Cardiac muscle cell (in vitro differentiated cells and primary cell): ENCODE results near the gene DNAH8. TPM values are rescaled to one million over a fixed set of nuclear protein-coding genes. Genes with fewer than 3 reads are reported as not detected.

ENCODE experiments used
- DNase-seq, 2 donors: peaks; one replicate each; pipeline versions ENCODE4 v3.0.0 to v3.0.0-alpha.2; 2010 to 2017; ENCODE audit warnings: low read depth in 1 of 2, low spot score in 1 of 2
- H3K27ac ChIP-seq: fragments of 200-600 bp; sonication (generic); 2 replicates; pipeline ENCODE4 v1.5.1; 2016
- H3K27me3 ChIP-seq: fragments of 200-600 bp; sonication (generic); 2 replicates; pipeline ENCODE4 v1.6.0; 2016; ENCODE audit warnings: control low read depth
- H3K36me3 ChIP-seq: fragments of 200-600 bp; sonication (generic); 2 replicates; pipeline ENCODE4 v1.5.1; 2016; ENCODE audit warnings: control low read depth
- H3K4me1 ChIP-seq: fragments of 200-600 bp; sonication (generic); 2 replicates; pipeline ENCODE4 v1.8.1; 2017; ENCODE audit warnings: low read depth, mild to moderate bottlenecking, mixed run types
- H3K4me3 ChIP-seq: fragments of 200-600 bp; sonication (generic); 2 replicates; pipeline ENCODE4 v1.5.1; 2016; ENCODE audit warnings: mild to moderate bottlenecking
- H3K9me3 ChIP-seq: fragments of 200-600 bp; sonication (generic); 2 replicates; pipeline ENCODE4 v1.5.1; 2017; ENCODE audit warnings: low read depth, mild to moderate bottlenecking, control low read depth
- CTCF ChIP-seq: IDR thresholded peaks from 2 replicates; pipeline ENCODE4 v1.5.1; 2012; ENCODE audit warnings: low read depth, mild to moderate bottlenecking, low read length
- polyA plus RNA-seq: library from polyadenylated mRNA; unstranded; fragments of >200 nt; fragmentation: Nextera tagmentation; extraction: Ambion mirVana; gene quantifications from 2 replicates; pipeline ENCODE4 v1.2.1, GENCODE V29; 2016
- total RNA-seq: library from RNA; depleted of rRNA; stranded (reverse); fragments of >200 nt; gene quantifications from 2 replicates; pipeline ENCODE4 v1.2.3, GENCODE V29; 2016

Gene DNAH8
- total and polyA plus RNA-seq, 2 experiments from 2014 or later: not detected

DNA sequence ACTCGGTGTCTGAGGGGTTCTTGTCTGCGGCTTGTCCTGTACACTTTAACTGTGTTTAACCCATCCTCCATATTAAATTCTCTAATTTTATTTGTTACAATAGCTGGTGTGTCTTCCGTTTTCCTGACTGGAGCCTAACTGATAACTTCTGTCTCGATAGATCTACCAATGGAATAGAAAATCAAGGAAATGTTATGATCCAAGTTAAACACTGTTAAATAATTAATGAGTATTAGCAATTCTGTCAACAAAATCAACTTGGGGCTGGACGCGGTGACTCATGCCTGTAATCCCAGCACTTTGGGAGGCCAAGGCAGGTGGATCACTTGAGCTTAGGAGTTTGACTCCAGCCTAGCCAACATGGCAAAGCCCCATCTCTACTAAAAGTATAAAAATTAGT lies 81.7 kb downstream of the DNAH8 start:
- Histone ChIP-seq H3K36me3 (no peaks in the 10 kb centered on the region), H3K27ac (no peak overlapping the region), H3K4me3 (no peak overlapping the region), H3K27me3 (no peaks in the 10 kb centered on the region), H3K4me1 (no peaks in the 10 kb centered on the region), H3K9me3 (no peaks in the 10 kb centered on the region)
- DNase-seq: no peak
- no peak for TF ChIP-seq CTCF

GRCh38 chr6:38797391-38797790 lies 82.3 kb downstream of the DNAH8 start:
- no peak for DNase-seq
- no peak for TF ChIP-seq CTCF
- H3K27ac ChIP-seq: no peak overlapping the region
- H3K36me3 ChIP-seq: no peaks in the 10 kb centered on the region
- no peaks in the 10 kb centered on the region for H3K4me1 ChIP-seq
- H3K27me3 ChIP-seq: no peaks in the 10 kb centered on the region
- H3K4me3 ChIP-seq: no peak overlapping the region
- no peaks in the 10 kb centered on the region for H3K9me3 ChIP-seq

DNA sequence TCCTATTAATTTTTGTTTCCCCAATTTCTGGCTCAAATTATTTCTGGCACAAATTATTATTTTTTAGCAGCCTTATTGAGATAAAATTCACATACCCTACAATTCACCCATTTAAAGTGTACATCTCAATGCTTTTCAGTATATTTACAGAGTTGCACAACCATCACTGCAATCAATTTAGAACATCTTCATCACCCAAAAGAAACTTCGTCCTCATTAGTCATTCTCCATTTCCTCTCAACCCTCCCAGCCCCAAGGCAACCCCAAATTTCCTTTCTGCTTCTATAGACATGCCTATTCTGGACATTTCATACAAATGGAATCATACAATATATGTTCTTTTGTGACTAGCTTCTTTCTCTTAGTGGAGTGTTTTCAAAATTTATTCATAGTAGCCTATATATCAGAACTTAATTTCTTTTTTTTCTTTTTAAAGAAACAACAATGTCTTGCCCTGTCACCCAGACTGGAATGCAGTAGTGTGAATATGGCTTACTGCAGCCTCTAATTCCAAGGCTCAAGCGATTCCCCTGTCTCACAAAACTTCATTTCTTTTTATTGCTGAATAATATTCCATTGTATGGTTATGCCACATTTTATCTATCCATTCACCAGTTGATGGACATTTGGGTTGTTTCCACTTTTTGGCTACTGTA lies 84.5 kb downstream of the DNAH8 start:
- no peaks in the 10 kb centered on the region for H3K27me3 ChIP-seq
- no peak overlapping the region for H3K4me3 ChIP-seq
- DNase-seq: no peak
- H3K36me3 ChIP-seq: no peaks in the 10 kb centered on the region
- H3K27ac ChIP-seq: no peak overlapping the region
- H3K9me3 ChIP-seq: no peaks in the 10 kb centered on the region
- TF ChIP-seq CTCF: no peak
- no peaks in the 10 kb centered on the region for H3K4me1 ChIP-seq

DNA sequence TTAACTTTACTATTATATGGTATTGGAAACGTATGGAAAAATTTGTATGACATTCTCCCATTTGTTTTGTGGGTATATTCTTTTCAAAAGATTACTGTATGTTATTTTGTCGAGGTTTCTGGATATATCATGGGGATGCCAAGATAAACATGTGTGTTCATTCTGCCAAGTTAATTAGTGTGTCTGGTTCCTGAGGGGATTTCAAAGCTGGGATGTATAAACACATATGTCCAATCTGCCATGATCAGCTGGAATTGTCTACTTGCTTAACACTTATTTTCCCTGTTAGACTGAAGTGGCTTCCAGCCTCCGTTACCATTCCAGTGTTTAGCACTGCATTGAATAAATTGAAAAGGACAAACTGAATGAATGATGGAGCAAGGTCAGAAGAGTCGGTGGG lies 86.2 kb downstream of the DNAH8 start:
- Histone ChIP-seq H3K27me3 (peaks cover 8% of the 10 kb centered on the region), H3K4me3 (no peak overlapping the region), H3K9me3 (no peaks in the 10 kb centered on the region), H3K4me1 (no peaks in the 10 kb centered on the region), H3K36me3 (no peaks in the 10 kb centered on the region), H3K27ac (no peak overlapping the region)
- no peak for TF ChIP-seq CTCF
- no peak for DNase-seq

- no peaks in the 10 kb centered on the region for H3K4me1 ChIP-seq
- no peaks in the 10 kb centered on the region for H3K9me3 ChIP-seq
- no peaks in the 10 kb centered on the region for H3K36me3 ChIP-seq
- no peak overlapping the region for H3K27ac ChIP-seq
- DNase-seq: no peak
- no peak overlapping the region for H3K4me3 ChIP-seq
- H3K27me3 ChIP-seq: peaks cover 8% of the 10 kb centered on the region
- no peak for TF ChIP-seq CTCF
Observed at GRCh38 chr6:38802497-38802896, 87.4 kb downstream of the DNAH8 start.

GRCh38 chr6:38803129-38803528 lies 88.0 kb downstream of the DNAH8 start:
- Histone ChIP-seq H3K9me3 (no peaks in the 10 kb centered on the region), H3K4me3 (no peak overlapping the region), H3K4me1 (no peaks in the 10 kb centered on the region), H3K27me3 (peaks cover 8% of the 10 kb centered on the region), H3K27ac (no peak overlapping the region), H3K36me3 (no peaks in the 10 kb centered on the region)
- TF ChIP-seq CTCF: no peak
- DNase-seq: no peak
